ENCODE measurements around the gene ALX1. TPM values are rescaled to one million over a fixed set of nuclear protein-coding genes. Genes with fewer than 3 reads are reported as not detected.

Gene ALX1
- polyA plus RNA-seq (2011; rRNA removed) = not detected in 2 replicates
- polyA minus RNA-seq (2011; rRNA and poly(A)+ RNA removed) = not detected in 2 replicates

DNA sequence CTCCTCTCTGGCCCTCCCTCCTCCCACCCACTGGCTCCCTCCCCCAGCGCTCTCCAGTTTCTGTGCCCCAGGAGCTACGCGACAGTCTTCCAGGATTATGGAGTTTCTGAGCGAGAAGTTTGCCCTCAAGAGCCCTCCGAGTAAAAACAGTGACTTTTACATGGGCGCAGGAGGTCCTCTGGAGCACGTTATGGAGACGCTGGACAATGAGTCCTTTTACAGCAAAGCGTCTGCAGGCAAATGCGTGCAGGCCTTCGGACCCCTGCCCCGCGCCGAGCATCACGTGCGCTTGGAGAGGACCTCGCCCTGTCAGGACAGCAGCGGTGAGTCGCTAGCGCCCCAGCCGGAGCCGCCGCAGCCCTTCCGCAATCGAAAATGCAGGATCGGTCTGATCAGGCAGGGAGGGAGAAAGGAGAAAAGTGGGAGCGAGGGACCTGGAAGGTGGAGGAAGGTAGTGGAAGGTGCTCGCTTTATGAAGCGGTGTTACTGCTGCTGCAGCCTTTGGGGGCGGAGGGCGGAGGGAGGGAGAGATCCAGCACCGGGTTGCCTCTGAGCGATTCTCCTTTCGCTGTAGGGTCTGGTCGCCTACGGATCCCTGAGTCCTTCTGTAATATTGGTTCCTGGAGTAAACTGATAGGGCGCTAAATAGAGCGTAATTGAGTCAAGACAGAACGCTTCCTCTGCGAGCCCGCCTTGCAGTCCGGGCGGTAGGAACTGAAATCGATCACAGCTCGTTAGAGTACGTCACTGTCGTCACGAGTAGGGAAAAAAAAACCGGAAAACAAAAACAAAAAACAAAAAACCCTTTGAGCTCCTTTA is at the start of gene ALX1:
TSS of gene ALX1 (plus strand) at position 56 of the 819 bp plus-strand sequence. CDS start at position 98, 42 bp downstream.
- Histone ChIP-seq H3K27me3 (ENCODE audit: control insufficient read depth, insufficient read depth, low read length) (peaks cover 52% of the 10 kb centered on the region), H3K9me3 (ENCODE audit: control insufficient read depth, insufficient read depth, low read length) (peaks cover 17% of the 10 kb centered on the region), H3K4me3 (ENCODE audit: low read depth, low read length) (peak within 1 kb of the TSS; percentile 51), H3K27ac (ENCODE audit: low read depth, low read length) (no peak within 1 kb of the TSS)
- ChIA-PET CTCF (interaction anchor here (0.7 kb wide), 1 partner anchor 330 kb away, joined by 3 read pairs; no protein-coding TSS in a partner anchor), POLR2A (no interaction called here)
- no peak for TF ChIP-seq CTCF (IDR thresholded peaks at IDR 0.05; ENCODE audit: low read depth, low read length)
- no peak for DNase-seq (ENCODE audit: low read depth, low spot score)

DNA sequence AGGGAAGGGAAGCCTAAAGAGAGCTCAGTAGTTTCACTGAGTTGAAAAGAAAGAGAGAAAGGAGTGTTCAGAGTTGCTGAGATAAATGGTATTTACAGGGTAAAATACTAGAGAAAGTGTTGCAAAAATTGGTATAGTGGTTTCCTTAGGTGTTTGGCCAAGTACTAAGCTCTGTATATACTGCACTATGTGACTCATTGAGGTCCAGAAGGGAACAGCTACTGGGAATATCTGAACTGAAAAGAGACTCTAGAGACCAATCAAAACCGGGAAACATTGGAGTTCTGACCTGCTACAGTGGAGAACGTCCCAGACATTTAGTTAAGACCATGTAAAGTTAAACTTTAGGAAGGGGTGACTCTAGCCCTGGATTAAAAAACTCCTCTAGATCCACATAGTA is 42.7 kb upstream of the ALX1 start:
- POLR2A ChIA-PET = no interaction called here
- Histone ChIP-seq H3K27me3 (ENCODE audit: control insufficient read depth, insufficient read depth, low read length) (no peaks in the 10 kb centered on the region), H3K4me3 (ENCODE audit: low read depth, low read length) (no peak overlapping the region), H3K27ac (ENCODE audit: low read depth, low read length) (no peak overlapping the region), H3K9me3 (ENCODE audit: control insufficient read depth, insufficient read depth, low read length) (no peaks in the 10 kb centered on the region)
- DNase-seq (ENCODE audit: low read depth, low spot score) = no peak
- CTCF ChIA-PET = no interaction called here
- TF ChIP-seq CTCF (IDR thresholded peaks at IDR 0.05; ENCODE audit: low read depth, low read length) = no peak

- Histone ChIP-seq H3K27ac (ENCODE audit: low read depth, low read length) (no peak overlapping the region), H3K4me3 (ENCODE audit: low read depth, low read length) (no peak overlapping the region), H3K9me3 (ENCODE audit: control insufficient read depth, insufficient read depth, low read length) (no peaks in the 10 kb centered on the region), H3K27me3 (ENCODE audit: control insufficient read depth, insufficient read depth, low read length) (no peaks in the 10 kb centered on the region)
- CTCF ChIA-PET = no interaction called here
- POLR2A ChIA-PET = no interaction called here
- TF ChIP-seq CTCF (IDR thresholded peaks at IDR 0.05; ENCODE audit: low read depth, low read length) = no peak
- DNase-seq (ENCODE audit: low read depth, low spot score) = no peak
Measured at GRCh38 chr12:85244561-85244960, 35.5 kb upstream of the ALX1 start.

DNA sequence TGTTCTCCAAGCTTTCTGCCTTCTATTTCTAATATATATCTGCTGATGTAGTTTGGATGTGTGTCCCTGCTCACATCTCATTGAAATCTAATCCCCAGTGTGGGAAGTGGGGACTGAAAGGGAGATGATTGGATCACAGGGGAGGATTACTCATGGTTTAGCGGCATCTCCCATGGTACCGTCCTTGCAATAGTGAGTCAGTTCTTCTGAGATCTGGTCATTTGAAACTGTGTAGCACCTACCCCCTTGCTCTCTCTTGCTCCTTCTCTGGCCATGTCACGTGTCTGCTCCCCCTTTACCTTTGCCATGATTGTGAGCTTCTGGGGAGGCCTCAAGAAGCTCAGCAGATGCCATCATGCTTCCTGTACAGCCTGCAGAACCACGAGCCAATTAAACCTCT is 26.2 kb upstream of the ALX1 start:
- ChIA-PET CTCF (no interaction called here), POLR2A (no interaction called here)
- Histone ChIP-seq H3K9me3 (ENCODE audit: control insufficient read depth, insufficient read depth, low read length) (no peaks in the 10 kb centered on the region), H3K27me3 (ENCODE audit: control insufficient read depth, insufficient read depth, low read length) (no peaks in the 10 kb centered on the region), H3K27ac (ENCODE audit: low read depth, low read length) (no peak overlapping the region), H3K4me3 (ENCODE audit: low read depth, low read length) (no peak overlapping the region)
- TF ChIP-seq CTCF (IDR thresholded peaks at IDR 0.05; ENCODE audit: low read depth, low read length) = no peak
- DNase-seq (ENCODE audit: low read depth, low spot score) = no peak

DNA sequence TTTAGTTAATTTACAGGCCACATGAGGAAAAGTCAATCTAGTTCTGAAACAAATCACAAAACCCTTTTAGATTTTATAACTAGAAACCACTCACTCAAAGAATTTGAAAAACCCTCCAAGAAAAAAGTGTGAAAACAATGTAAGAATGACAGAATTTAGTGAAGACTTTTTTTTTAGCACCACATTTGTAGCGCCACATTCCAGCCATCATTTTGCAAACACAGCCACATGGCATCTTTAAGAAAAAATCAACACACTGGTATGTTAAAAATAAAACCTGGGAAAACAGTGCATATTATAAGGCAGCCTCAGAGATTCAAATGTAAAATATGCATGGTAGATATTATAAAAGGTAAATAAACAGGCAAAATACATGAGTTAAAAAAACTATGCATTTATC is 22.3 kb upstream of the ALX1 start:
- POLR2A ChIA-PET = no interaction called here
- Histone ChIP-seq H3K27me3 (ENCODE audit: control insufficient read depth, insufficient read depth, low read length) (no peaks in the 10 kb centered on the region), H3K4me3 (ENCODE audit: low read depth, low read length) (no peak overlapping the region), H3K27ac (ENCODE audit: low read depth, low read length) (no peak overlapping the region), H3K9me3 (ENCODE audit: control insufficient read depth, insufficient read depth, low read length) (no peaks in the 10 kb centered on the region)
- DNase-seq (ENCODE audit: low read depth, low spot score) = no peak
- CTCF ChIA-PET = no interaction called here
- no peak for TF ChIP-seq CTCF (IDR thresholded peaks at IDR 0.05; ENCODE audit: low read depth, low read length)
